ENCODE data around the gene BUD13.
"Not testable (repeated sequence)": the region's sequence is repeated elsewhere in the genome, so short reads cannot be mapped to it uniquely, and the experiment has no call there.

Gene BUD13

GRCh38 chr11:116772443-116773202 lies at the start of gene BUD13:
TSS of gene BUD13 (minus strand) at chr11:116772987. CDS start at chr11:116772964, 23 bp downstream.
- peak; percentile 43 for DNase-seq (ENCODE audit: low read depth, low spot score)

- no peak for DNase-seq (ENCODE audit: low read depth, low spot score)
These were observed 49.8 kb upstream of the BUD13 start for GRCh38 chr11:116822575-116822974.

GRCh38 chr11:116821050-116821918 lies 48.5 kb upstream of the BUD13 start:
- no peak for DNase-seq (ENCODE audit: low read depth, low spot score)

- DNase-seq (ENCODE audit: low read depth, low spot score), result no peak
These were observed 46.3 kb upstream of the BUD13 start for GRCh38 chr11:116819049-116819448.

GRCh38 chr11:116814502-116814901 lies 41.7 kb upstream of the BUD13 start:
- DNase-seq (ENCODE audit: low read depth, low spot score), result no peak

- no peak for DNase-seq (ENCODE audit: low read depth, low spot score)
These were observed 41.1 kb upstream of the BUD13 start for GRCh38 chr11:116813781-116814471.

GRCh38 chr11:116813170-116813569 lies 40.4 kb upstream of the BUD13 start:
- no peak for DNase-seq (ENCODE audit: low read depth, low spot score)

GRCh38 chr11:116812109-116812508 lies 39.3 kb upstream of the BUD13 start:
- DNase-seq (ENCODE audit: low read depth, low spot score), result no peak

- DNase-seq (ENCODE audit: low read depth, low spot score), result no peak
These were observed 38.4 kb upstream of the BUD13 start for GRCh38 chr11:116811194-116811593.

- no peak for DNase-seq (ENCODE audit: low read depth, low spot score)
These were observed 35.7 kb upstream of the BUD13 start for GRCh38 chr11:116808262-116809175.

GRCh38 chr11:116807601-116808261 lies 34.9 kb upstream of the BUD13 start:
- no peak for DNase-seq (ENCODE audit: low read depth, low spot score)

- no peak for DNase-seq (ENCODE audit: low read depth, low spot score)
These were observed 31.2 kb upstream of the BUD13 start for GRCh38 chr11:116804001-116804400.

- not testable (repeated sequence) for DNase-seq (ENCODE audit: low read depth, low spot score)
These were observed 28.9 kb upstream of the BUD13 start for GRCh38 chr11:116801662-116802061.

- DNase-seq (ENCODE audit: low read depth, low spot score), result no peak
These were observed 27.8 kb upstream of the BUD13 start for GRCh38 chr11:116800610-116801009.

- no peak for DNase-seq (ENCODE audit: low read depth, low spot score)
These were observed 25.6 kb upstream of the BUD13 start for GRCh38 chr11:116798368-116798767.

GRCh38 chr11:116797816-116798215 lies 25.0 kb upstream of the BUD13 start:
- DNase-seq (ENCODE audit: low read depth, low spot score), result no peak

GRCh38 chr11:116796548-116796947 lies 23.8 kb upstream of the BUD13 start:
- DNase-seq (ENCODE audit: low read depth, low spot score), result no peak

- DNase-seq (ENCODE audit: low read depth, low spot score), result no peak
These were observed 22.1 kb upstream of the BUD13 start for GRCh38 chr11:116794851-116795250.

GRCh38 chr11:116793772-116794097 lies 20.9 kb upstream of the BUD13 start:
- no peak for DNase-seq (ENCODE audit: low read depth, low spot score)

- DNase-seq (ENCODE audit: low read depth, low spot score), result no peak
These were observed 20.3 kb upstream of the BUD13 start for GRCh38 chr11:116792869-116793771.

All from brain pericyte (primary cell).